NCI-H2081 treated with DMSO at 0.1 percent for 48 hours (cell line): Measurements from ENCODE around the gene ZNF473.

Experiments
- DNase-seq: peaks from one replicate; lab custom pipeline; 2025; lab: John Stamatoyannopoulos, UW

ZNF473 gene

GRCh38 chr19:50003810-50004419 lies 21.9 kb upstream of the ZNF473 start:
- DNase-seq, result no peak

- DNase-seq, result no peak
These were observed 20.4 kb upstream of the ZNF473 start for GRCh38 chr19:50005428-50005827.

DNA sequence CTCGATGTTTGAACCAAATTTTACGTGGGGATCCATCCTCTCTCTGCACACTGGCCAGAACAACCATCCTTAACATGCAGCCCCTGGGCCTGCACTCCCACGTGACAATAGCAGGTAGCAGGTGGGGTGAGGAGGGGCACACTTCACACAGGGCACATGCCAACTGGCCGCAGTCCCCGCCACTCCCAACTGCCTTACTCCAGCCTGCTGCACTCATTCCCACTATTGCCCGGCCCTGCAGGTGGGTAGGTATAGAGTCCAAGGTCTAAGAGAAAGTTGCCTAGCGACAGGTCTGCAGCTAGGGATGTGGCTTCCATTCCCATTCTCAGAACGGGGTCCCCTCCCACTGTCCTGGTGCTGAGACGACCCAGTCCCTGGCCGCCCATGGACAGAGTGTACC lies 18.6 kb upstream of the ZNF473 start:
- no peak for DNase-seq

DNA sequence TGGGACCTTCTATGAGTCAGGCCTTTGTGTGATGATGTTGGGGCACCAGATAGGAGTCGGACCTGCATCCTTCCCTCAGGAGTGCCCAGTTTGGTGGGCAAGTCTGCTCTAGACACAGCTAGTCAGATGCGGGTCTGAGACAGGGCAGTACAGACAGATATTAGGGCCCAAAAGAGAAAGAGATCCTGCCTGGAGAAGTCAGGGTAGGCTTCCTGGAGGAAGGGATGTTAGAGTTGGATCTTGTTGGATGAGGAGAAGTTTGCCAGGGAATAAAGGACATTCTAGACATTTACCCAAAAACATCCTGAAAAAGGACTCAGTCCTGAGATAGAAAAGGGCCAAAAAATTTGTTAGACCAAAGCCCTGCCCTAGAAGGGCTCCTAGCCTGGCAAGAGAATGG lies 17.9 kb upstream of the ZNF473 start:
- DNase-seq, result no peak

DNA sequence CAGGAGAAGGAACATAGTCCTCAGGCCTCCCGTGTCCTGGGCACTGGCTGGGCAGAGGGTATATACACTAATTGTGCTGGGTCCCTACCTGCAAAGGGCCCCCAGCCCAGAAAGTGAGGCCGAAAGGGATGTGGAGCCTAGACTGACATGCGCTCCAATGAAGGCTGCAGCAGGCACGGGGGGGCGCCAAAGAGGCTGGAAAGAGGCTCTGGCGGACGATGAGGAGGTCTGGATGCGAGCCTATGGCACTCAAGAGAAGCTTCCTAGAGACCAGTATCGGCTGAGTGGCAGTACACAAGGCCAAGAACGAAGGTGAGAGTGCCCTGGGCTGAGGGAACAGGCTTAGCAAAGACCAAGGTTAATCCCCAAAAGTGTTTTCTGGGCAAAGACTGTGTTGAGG lies 17.3 kb upstream of the ZNF473 start:
- no peak for DNase-seq

DNA sequence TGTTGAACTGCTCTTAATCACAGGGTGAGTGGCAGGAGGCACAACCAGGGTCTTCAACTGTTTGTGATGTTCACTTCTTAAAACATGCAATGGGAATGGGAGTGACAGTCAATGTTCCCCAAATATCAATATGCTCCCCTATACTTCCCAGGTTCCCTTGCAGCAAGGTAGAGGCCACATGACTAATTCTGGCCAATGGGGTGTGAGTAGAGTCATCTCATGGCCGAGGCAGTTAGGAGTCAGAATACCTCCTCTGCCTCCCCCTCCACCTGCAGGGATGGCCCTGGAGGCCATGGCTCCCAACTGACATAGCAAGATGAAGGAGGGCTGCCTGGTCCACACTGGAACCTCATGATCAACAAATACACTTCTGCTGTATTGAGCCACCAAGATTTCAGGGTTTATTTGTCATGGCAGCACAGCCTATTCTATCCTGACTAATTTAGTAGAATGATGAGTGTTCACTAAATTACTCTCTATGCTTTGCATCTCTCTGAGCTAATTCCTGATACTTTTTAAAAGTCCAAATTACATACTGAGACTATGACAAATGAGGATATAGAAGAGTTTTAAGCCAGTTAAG lies 9.5 kb upstream of the ZNF473 start:
- no peak for DNase-seq

- no peak for DNase-seq
These were observed 5.3 kb upstream of the ZNF473 start for GRCh38 chr19:50020481-50020880.

DNA sequence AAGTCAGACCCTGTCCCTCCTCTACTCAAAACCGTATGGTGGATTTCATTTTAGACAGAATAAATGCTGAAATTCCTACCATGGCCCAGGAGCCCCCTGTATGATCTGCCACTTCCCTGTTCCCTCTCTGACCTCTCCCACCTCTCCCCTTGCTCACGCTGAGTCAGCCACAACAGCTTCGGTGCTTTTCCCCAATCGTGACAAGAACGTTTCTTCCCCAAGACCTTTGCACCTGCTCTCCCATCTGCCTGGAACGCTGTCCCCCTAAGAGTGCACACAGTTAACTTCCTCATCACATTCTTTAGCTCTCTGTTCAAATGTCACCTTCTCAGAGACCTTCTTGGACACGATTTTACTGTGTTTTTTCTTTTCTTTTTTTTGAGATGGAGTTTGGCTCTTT lies 3.0 kb upstream of the ZNF473 start:
- DNase-seq, result no peak

DNA sequence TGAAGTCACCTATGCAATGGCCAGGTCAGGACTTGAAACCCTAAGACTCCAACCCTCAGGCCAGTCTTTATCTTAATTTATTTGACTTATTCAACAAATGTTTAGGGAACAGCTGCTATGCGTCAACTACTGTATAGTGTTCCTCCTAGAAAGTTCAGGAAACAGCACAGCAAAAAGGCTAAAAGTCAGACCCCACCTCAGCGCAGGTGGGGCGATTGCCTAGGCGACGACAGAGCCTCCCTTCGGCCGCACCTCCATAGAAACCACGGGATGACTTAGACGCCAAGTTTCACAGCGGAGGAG lies 1.1 kb upstream of the ZNF473 start:
- DNase-seq, result no peak

GRCh38 chr19:50025022-50025793 lies 597 bp upstream of the ZNF473 start, which contains the start of gene VRK3:
TSS of gene VRK3 (minus strand) at chr19:50025372. CDS start at chr19:50016162, 9,210 bp downstream.
- DNase-seq, result peak; percentile 99

DNA sequence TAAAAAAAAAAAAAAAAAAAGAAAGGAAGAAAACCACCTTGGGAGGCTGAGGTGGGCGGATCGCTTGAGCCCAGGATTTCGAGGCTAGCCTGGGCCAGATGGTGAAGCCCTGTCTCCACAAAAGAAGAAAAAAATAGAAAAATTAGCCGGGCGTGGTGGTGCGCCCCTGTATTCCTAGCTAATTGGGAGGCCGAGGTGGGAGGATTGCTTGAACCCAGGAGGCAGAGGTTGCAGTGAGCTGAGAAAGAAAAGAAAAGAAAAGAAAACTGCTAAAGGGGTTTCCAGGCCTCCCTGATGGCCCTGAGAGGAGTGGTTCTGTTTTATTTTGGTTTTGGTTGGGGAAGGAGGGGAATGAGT lies 723 bp downstream of the ZNF473 start:
- no peak for DNase-seq

DNA sequence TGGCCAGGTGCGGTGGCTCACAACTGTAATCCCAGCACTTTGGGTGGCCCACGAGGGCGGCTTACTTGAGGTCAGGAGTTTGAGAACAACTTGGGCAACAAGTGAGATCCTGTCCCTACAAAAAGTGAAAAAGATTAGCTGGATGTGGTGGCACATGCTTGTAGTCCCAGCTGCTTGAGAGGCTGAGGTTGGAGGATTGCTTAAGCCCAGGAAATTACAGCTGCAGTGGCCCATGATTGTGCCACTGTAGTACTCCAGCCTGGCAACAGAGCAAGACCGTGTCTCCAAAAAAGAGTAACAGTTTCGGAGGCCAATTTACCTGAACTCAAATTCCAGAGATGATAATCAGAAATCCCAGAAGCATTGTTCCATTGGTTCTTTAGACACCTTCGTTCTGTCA lies 4.4 kb downstream of the ZNF473 start:
- DNase-seq, result no peak

DNA sequence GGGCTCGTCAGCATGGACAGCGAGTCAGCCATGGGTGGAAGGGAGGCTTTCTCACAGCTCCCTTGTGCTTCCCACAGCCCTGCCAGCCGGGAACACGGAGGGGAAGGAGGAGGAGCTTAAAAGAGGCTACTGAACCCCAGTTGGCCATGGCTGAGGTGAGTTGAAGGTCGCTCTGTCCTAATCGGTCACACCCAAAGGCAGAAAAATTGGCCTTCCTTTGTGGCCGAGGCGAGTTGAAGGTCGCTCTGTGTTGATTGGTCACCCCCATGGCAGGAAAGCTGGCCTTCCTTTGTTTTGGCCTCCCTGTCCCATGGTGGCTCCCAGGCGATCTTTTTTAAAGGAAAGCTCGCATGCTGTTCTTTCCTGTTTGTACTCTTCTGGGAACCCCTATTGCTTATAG lies 5.1 kb downstream of the ZNF473 start:
- no peak for DNase-seq

DNA sequence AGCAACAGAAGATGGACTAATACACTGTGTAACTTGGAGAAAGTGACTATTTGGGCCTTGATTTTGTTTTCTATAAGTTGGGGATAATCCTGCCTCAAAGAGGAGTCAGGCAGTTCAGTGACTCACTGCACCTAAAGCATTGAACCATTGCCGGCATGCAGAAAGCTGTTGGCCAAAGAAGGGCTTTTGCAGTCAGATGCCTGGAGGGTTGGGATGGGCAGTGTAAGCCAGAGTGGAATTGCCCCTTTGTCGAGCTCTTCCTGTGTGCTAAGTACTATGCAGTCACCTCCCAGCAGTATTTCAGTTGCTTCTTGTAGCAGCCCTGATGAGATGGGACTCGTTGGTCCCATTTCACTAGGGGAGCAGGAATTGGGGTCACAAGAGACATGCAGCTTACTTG lies 11.1 kb downstream of the ZNF473 start:
- DNase-seq, result no peak

- no peak for DNase-seq
These were observed 14.2 kb downstream of the ZNF473 start for GRCh38 chr19:50039968-50040367.

- no peak for DNase-seq
These were observed 15.2 kb downstream of the ZNF473 start for GRCh38 chr19:50040967-50041366.

GRCh38 chr19:50042363-50043024 lies 16.7 kb downstream of the ZNF473 start:
- DNase-seq, result no peak

- no peak for DNase-seq
These were observed 18.2 kb downstream of the ZNF473 start for GRCh38 chr19:50043967-50044366.

GRCh38 chr19:50044922-50045321 lies 19.1 kb downstream of the ZNF473 start:
- DNase-seq, result no peak

DNA sequence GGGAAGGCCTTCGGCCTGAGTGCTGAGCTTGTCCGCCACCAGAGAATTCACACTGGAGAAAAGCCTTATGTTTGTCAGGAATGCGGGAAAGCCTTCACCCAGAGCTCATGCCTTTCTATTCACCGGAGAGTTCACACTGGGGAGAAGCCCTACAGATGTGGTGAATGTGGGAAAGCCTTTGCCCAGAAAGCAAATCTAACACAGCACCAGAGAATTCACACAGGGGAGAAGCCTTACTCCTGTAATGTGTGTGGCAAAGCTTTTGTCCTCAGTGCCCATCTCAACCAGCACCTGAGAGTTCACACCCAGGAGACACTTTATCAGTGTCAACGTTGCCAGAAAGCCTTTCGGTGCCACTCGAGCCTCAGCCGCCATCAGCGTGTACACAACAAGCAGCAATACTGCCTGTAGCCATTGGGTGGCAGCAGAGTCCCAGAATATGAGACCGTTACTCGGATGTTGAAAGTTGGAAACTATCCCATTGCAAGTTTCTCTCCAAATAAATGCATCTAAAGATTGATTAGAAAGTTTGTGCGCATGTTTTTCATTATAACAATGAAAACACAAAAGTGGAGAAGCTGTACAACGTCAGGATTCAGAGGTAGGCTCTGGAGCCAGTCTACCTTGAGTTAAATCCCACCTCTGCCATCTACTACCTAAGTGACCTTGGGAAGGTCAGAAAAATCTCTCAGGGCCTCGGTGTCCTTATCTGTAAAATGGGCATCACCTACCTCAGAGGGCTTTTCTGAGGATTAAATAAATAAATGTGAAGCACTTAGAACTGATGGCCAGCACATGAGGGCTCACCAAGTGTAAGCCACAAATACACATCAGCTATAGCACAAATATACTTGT lies 21.1 kb downstream of the ZNF473 start:
- DNase-seq, result no peak

GRCh38 chr19:50047671-50048070 lies 21.9 kb downstream of the ZNF473 start:
- no peak for DNase-seq
